NCI-H1105 treated with DMSO at 0.1 percent for 48 hours (cell line): ENCODE data around the gene VEGFA.
A peak's percentile ranks its signal among the peaks of the same experiment; 100 is the strongest.

Source experiments
- DNase-seq: peaks from one replicate; lab custom pipeline; 2025; lab: John Stamatoyannopoulos, UW

Gene VEGFA

GRCh38 chr6:43772681-43773049, 2.7 kb downstream of the VEGFA start:
- no peak for DNase-seq

- DNase-seq = peak; percentile 12
Observed at GRCh38 chr6:43773050-43773979, 3.3 kb downstream of the VEGFA start.

GRCh38 chr6:43773980-43774775, 4.2 kb downstream of the VEGFA start:
- DNase-seq = no peak

GRCh38 chr6:43774776-43775534, 4.9 kb downstream of the VEGFA start:
- DNase-seq = peak; percentile 38

DNA sequence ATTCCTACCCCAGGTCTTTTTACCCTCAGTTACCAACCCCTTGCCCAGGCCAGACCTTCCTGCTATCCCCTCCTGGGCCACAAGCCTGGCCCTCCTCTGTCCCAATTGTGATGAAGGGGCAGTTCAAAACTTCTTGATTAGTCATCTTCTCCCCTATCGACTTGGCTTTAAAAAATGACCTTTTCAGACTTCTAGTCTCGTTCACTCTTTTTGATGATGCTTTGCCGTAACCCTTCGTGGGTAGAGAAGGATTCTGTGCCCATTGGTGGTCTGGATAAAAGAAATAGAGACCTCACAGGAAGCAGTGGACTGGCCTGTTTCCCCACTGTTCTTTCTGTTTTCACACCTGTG, 5.5 kb downstream of the VEGFA start:
- DNase-seq = no peak

GRCh38 chr6:43776115-43776798, 6.2 kb downstream of the VEGFA start:
- DNase-seq = no peak

DNA sequence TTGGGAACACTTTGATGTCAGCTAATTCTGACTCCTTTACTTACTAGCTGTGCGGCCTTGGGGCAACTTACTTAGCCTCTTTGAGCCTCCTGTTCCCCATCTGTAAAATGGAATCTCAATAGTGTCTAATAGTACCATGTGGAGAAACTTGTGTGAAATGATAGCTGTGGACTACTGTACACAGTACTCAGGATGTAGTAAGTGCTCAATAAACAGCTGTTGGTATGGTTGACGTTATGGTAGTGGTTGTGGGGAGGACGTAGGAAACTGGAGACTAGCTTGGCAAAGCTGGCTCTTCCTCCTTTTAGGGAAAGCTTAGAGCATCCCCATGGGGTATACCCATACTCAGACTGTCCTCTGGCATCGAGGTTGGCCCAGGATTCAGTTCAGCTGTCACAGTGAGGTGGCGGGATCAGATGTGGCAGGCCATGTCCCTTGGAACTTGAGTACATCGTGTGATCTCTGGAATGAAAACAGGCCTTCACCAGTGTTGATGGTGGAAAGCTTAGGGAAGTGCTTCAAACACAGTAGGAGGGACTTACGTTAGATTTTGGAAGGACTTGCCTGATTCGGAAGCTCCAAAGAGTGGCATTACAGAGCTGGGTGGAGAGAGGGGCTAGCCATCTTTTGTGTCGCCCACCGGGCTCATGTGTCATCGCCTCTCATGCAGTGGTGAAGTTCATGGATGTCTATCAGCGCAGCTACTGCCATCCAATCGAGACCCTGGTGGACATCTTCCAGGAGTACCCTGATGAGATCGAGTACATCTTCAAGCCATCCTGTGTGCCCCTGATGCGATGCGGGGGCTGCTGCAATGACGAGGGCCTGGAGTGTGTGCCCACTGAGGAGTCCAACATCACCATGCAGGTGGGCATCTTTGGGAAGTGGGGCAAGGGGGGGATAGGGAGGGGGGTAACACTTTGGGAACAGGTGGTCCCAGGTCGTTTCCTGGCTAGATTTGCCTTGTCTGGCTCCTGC, 7.1 kb downstream of the VEGFA start:
- no peak for DNase-seq

- no peak for DNase-seq
Observed at GRCh38 chr6:43778131-43778855, 8.3 kb downstream of the VEGFA start.

DNA sequence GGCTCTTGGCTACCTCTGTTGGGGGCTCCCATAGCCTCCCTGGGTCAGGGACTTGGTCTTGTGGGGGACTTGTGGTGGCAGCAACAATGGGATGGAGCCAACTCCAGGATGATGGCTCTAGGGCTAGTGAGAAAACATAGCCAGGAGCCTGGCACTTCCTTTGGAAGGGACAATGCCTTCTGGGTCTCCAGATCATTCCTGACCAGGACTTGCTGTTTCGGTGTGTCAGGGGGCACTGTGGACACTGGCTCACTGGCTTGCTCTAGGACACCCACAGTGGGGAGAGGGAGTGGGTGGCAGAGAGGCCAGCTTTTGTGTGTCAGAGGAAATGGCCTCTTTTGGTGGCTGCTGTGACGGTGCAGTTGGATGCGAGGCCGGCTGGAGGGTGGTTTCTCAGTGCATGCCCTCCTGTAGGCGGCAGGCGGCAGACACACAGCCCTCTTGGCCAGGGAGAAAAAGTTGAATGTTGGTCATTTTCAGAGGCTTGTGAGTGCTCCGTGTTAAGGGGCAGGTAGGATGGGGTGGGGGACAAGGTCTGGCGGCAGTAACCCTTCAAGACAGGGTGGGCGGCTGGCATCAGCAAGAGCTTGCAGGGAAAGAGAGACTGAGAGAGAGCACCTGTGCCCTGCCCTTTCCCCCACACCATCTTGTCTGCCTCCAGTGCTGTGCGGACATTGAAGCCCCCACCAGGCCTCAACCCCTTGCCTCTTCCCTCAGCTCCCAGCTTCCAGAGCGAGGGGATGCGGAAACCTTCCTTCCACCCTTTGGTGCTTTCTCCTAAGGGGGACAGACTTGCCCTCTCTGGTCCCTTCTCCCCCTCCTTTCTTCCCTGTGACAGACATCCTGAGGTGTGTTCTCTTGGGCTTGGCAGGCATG, 9.2 kb downstream of the VEGFA start:
- no peak for DNase-seq

GRCh38 chr6:43779852-43780236, 9.8 kb downstream of the VEGFA start:
- DNase-seq = no peak

DNA sequence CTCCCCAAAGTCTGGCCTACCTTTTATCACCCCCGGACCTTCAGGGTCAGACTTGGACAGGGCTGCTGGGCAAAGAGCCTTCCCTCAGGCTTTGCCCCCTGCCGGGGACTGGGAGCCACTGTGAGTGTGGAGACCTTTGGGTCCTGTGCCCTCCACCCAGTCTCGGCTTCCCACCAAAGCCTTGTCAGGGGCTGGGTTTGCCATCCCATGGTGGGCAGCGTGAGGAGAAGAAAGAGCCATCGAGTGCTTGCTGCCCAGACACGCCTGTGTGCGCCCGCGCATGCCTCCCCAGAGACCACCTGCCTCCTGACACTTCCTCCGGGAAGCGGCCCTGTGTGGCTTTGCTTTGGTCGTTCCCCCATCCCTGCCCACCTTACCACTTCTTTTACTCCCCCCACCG, 10.3 kb downstream of the VEGFA start:
- DNase-seq = no peak

GRCh38 chr6:43780941-43781928, 11.2 kb downstream of the VEGFA start:
- no peak for DNase-seq

DNA sequence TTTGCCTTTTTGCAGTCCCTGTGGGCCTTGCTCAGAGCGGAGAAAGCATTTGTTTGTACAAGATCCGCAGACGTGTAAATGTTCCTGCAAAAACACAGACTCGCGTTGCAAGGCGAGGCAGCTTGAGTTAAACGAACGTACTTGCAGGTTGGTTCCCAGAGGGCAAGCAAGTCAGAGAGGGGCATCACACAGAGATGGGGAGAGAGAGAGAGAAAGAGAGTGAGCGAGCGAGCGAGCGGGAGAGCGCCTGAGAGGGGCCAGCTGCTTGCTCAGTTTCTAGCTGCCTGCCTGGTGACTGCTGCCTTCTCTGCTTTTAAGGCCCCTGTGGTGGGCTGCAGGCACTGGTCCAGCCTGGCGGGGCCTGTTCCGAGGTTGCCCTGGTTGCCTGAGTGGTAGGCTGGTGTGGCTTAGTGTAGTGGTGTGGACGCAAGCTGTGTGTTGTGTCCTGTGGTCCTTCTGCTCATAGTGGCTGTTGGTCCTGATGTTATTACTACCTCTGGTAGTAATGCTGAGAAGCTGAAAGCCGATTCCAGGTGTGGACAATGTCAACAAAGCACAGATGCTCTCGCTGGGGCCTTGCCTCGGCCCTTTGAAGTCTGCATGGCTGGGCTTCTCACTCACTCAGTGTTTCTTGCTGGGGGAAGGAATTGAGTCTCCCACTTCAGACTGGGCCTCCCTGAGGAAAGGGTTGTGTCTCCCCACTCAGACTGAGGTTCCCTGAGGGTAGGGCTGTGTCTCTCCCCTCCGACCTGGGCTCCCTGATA, 12.1 kb downstream of the VEGFA start:
- no peak for DNase-seq

GRCh38 chr6:43782764-43783513, 12.9 kb downstream of the VEGFA start:
- no peak for DNase-seq

DNA sequence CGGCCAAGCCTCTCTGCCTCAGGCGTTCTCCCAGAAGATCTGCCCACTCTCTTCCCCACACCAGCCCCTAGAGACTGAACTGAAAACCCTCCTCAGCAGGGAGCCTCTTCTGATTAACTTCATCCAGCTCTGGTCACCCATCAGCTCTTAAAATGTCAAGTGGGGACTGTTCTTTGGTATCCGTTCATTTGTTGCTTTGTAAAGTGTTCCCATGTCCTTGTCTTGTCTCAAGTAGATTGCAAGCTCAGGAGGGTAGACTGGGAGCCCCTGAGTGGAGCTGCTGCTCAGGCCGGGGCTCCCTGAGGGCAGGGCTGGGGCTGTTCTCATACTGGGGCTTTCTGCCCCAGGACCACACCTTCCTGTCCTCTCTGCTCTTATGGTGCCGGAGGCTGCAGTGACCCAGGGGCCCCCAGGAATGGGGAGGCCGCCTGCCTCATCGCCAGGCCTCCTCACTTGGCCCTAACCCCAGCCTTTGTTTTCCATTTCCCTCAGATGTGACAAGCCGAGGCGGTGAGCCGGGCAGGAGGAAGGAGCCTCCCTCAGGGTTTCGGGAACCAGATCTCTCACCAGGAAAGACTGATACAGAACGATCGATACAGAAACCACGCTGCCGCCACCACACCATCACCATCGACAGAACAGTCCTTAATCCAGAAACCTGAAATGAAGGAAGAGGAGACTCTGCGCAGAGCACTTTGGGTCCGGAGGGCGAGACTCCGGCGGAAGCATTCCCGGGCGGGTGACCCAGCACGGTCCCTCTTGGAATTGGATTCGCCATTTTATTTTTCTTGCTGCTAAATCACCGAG, 14.2 kb downstream of the VEGFA start:
- no peak for DNase-seq
